MCF 10A (cell line): ENCODE measurements around the gene CHRNA3. TPM values are rescaled to one million over a fixed set of nuclear protein-coding genes. Genes with fewer than 3 reads are reported as not detected.

Experiments
- BruUV-seq: library from RNA; stranded (reverse); fragments of 400-500 nt; replicated peaks from 2 replicates; lab custom pipeline; 2021; lab: Mats Ljungman, UMichigan
- CTCF ChIA-PET: fragments of 300-600 bp; sonication (Branson Sonifier 250); formaldehyde crosslinking; extraction: SDS; loops from one replicate; lab custom pipeline; 2021; ENCODE audit warnings: antibody characterized with exemption, inconsistent platforms; lab: Yijun Ruan, JAX
- POLR2A ChIA-PET: fragments of 300-600, 350-650 bp; sonication (Branson Sonifier 250); formaldehyde crosslinking; extraction: SDS; loops from one replicate; lab custom pipeline; 2020; ENCODE audit warnings: antibody characterized with exemption, inconsistent platforms; lab: Yijun Ruan, JAX
- DNase-seq: peaks from one replicate; pipeline ENCODE4 v3.0.0-alpha.2; 2018; ENCODE audit not compliant: unreplicated experiment
- H3K27ac Mint-ChIP-seq: one replicate; pipeline ENCODE4 v1.8.0; 2022; ENCODE audit warnings: mild to moderate bottlenecking, low read depth, mixed read lengths; ENCODE audit not compliant: unreplicated experiment
- H3K27me3 Mint-ChIP-seq: one replicate; pipeline ENCODE4 v1.8.0; 2022; ENCODE audit warnings: mixed read lengths; ENCODE audit not compliant: insufficient read depth, unreplicated experiment
- H3K36me3 Mint-ChIP-seq: one replicate; pipeline ENCODE4 v1.8.0; 2022; ENCODE audit warnings: mild to moderate bottlenecking, moderate library complexity, mixed read lengths; ENCODE audit not compliant: insufficient read depth, unreplicated experiment
- H3K4me1 Mint-ChIP-seq: one replicate; pipeline ENCODE4 v1.8.0; 2022; ENCODE audit warnings: mixed read lengths; ENCODE audit not compliant: insufficient read depth, unreplicated experiment
- H3K4me3 Mint-ChIP-seq: one replicate; pipeline ENCODE4 v1.8.0; 2022; ENCODE audit warnings: mild to moderate bottlenecking, moderate library complexity, mixed read lengths; ENCODE audit not compliant: unreplicated experiment
- H3K9me3 Mint-ChIP-seq: one replicate; pipeline ENCODE4 v1.8.0; 2022; ENCODE audit warnings: mixed read lengths; ENCODE audit not compliant: unreplicated experiment
- intact Hi-C: fragments of 100-400 bp; cut with micrococcal nuclease; formaldehyde crosslinking; loops from 2 replicates; pipeline ENCODE4 v1.14.1; 2022
- total RNA-seq: library from RNA; stranded (reverse); gene quantifications from 2 replicates; pipeline ENCODE4 v1.2.3, GENCODE V29; 2022
- TF ChIP-seq, protein P1 (sequence below): fragments of 200-600 bp; IDR thresholded peaks from one replicate; pipeline ENCODE4 v1.8.0; 2022; ENCODE audit warnings: antibody characterized with exemption, mild to moderate bottlenecking; ENCODE audit not compliant: unreplicated experiment

Gene CHRNA3
- total RNA-seq, 1 experiment from 2014 or later, result not detected

- TF ChIP-seq, protein P1, sequence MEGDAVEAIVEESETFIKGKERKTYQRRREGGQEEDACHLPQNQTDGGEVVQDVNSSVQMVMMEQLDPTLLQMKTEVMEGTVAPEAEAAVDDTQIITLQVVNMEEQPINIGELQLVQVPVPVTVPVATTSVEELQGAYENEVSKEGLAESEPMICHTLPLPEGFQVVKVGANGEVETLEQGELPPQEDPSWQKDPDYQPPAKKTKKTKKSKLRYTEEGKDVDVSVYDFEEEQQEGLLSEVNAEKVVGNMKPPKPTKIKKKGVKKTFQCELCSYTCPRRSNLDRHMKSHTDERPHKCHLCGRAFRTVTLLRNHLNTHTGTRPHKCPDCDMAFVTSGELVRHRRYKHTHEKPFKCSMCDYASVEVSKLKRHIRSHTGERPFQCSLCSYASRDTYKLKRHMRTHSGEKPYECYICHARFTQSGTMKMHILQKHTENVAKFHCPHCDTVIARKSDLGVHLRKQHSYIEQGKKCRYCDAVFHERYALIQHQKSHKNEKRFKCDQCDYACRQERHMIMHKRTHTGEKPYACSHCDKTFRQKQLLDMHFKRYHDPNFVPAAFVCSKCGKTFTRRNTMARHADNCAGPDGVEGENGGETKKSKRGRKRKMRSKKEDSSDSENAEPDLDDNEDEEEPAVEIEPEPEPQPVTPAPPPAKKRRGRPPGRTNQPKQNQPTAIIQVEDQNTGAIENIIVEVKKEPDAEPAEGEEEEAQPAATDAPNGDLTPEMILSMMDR, result no peak
- Mint-ChIP-seq H3K4me1 (no peaks in the 10 kb centered on the region), H3K27me3 (no peaks in the 10 kb centered on the region), H3K4me3 (no peak overlapping the region), H3K36me3 (no peaks in the 10 kb centered on the region), H3K9me3 (no peaks in the 10 kb centered on the region), H3K27ac (no peak overlapping the region)
- no peak for DNase-seq
- intact Hi-C loops, result no loop called here
- ChIA-PET CTCF (interaction anchor here (0.7 to 1.0 kb wide), 2 partner anchors 21 to 41 kb away, joined by 3 to 5 read pairs; no protein-coding TSS in a partner anchor), POLR2A (interaction anchor here (0.6 kb wide), 1 partner anchor 31 kb away, joined by 3 read pairs; no protein-coding TSS in a partner anchor)
- BruUV-seq, result no TSS peak
Measured at GRCh38 chr15:78598348-78598747, 22.4 kb downstream of the CHRNA3 start.

DNA sequence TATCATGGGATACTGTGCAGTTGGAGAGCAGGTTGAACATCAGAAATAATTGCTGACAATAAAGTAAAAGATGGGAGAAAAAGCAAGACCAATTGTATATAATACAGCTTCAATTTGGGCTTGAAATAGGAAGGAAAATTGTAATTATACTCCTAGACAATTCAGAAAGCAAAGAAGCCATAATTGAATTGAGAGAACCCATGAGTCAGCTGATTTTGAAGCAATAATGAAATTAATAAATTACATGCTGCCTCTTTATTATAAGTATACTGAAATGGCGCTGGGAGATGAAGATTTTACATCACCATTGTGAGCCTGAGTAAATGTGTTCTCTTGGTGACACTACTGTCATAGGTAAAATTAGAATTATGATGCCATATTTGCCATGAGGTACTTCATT is 23.2 kb downstream of the CHRNA3 start:
- Mint-ChIP-seq H3K36me3 (no peaks in the 10 kb centered on the region), H3K27ac (no peak overlapping the region), H3K4me3 (no peak overlapping the region), H3K27me3 (no peaks in the 10 kb centered on the region), H3K4me1 (no peaks in the 10 kb centered on the region), H3K9me3 (no peaks in the 10 kb centered on the region)
- TF ChIP-seq, protein P1, result no peak
- CTCF ChIA-PET, result interaction anchor here (0.7 kb wide), 1 partner anchor 40 kb away, joined by 3 read pairs; no protein-coding TSS in a partner anchor
- DNase-seq, result no peak
- no TSS peak for BruUV-seq
- intact Hi-C loops, result no loop called here
- POLR2A ChIA-PET, result no interaction called here

DNA sequence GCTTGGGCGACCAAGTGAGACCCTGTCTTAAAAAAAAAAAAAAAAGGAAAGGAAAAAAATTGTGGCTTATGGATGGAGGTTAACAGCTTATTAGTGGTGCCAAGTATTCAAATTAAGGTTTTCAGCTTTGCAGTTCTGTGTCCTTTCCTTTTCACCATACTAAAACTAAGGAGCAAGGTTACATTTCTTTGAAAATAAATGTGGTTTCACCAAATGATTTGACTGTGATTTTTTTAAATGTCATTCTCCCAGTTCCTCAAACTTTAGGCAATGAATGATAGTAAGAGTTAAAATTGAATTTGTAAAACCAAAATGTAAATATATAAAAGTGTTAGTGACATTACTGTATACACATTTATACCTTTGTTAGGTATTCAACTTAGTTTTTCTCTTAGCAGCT is 45.9 kb downstream of the CHRNA3 start:
- BruUV-seq, result no TSS peak
- ChIA-PET POLR2A (interaction anchor here (0.6 to 2.4 kb wide), 4 partner anchors 9 to 235 kb away, joined by 3 to 10 read pairs (median 4); partner anchors contain the start of genes CHRNA5 and PSMA4), CTCF (interaction anchor here (1.7 kb wide), 1 partner anchor 10 kb away, joined by 11 read pairs; the partner anchor contains the start of gene CHRNA5)
- intact Hi-C loops, result no loop called here
- no peak for DNase-seq
- no peaks in the 10 kb centered on the region for H3K4me1 Mint-ChIP-seq
- H3K4me3 Mint-ChIP-seq, result no peak overlapping the region
- no peaks in the 10 kb centered on the region for H3K36me3 Mint-ChIP-seq
- no peaks in the 10 kb centered on the region for H3K27me3 Mint-ChIP-seq
- TF ChIP-seq, protein P1, result no peak
- H3K27ac Mint-ChIP-seq, result no peak overlapping the region
- no peaks in the 10 kb centered on the region for H3K9me3 Mint-ChIP-seq

- H3K27ac Mint-ChIP-seq, result no peak overlapping the region
- DNase-seq, result no peak
- H3K9me3 Mint-ChIP-seq, result no peaks in the 10 kb centered on the region
- no peaks in the 10 kb centered on the region for H3K4me1 Mint-ChIP-seq
- no peak overlapping the region for H3K4me3 Mint-ChIP-seq
- TF ChIP-seq, protein P1, result no peak
- BruUV-seq, result no TSS peak
- H3K27me3 Mint-ChIP-seq, result no peaks in the 10 kb centered on the region
- ChIA-PET CTCF (no interaction called here), POLR2A (interaction anchor here (1.4 to 2.4 kb wide), 2 partner anchors 8 to 34 kb away, joined by 4 to 10 read pairs; partner anchors contain the start of genes CHRNA5 and PSMA4)
- intact Hi-C loops, result no loop called here
- H3K36me3 Mint-ChIP-seq, result no peaks in the 10 kb centered on the region
Measured at GRCh38 chr15:78573416-78573815, 47.4 kb downstream of the CHRNA3 start.
